GM12892 (cell line): ENCODE measurements around the gene NAP1L5.

Experiments used
- POLR2A ChIP-seq: IDR thresholded peaks from 2 replicates; pipeline ENCODE4 v1.6.1; 2011; ENCODE audit warnings: low read depth, low read length, control low read depth
- POLR2AphosphoS5 ChIP-seq: IDR thresholded peaks from 2 replicates; pipeline ENCODE4 v1.6.1; 2011; ENCODE audit warnings: low read depth, low read length, control low read depth
- TAF1 ChIP-seq: IDR thresholded peaks from 2 replicates; pipeline ENCODE4 v1.6.1; 2011; ENCODE audit warnings: low read depth, mild to moderate bottlenecking, control low read depth, low read length, borderline replicate concordance

DNA sequence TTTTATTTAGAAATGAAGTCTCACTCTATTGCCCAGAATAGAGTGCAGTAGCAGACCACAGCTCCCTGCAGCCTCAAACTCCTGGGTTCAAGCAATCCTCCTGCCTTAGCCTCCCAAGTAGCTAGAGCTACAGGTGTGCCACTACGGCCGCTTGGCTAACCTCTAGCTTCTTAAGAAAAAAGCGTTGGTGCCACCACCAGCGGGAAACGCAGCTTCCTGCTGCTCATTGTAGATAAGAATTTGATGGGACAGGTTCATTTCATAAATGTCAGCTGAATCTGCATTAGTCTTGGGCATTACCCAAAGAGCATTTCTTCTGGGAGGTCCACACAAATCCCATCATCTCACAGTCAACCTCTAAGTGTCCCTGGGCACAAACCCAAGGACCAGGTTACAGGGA lies 33.2 kb upstream of the NAP1L5 start:
- TF ChIP-seq POLR2A (no peak), POLR2AphosphoS5 (no peak), TAF1 (no peak)
